Measurements from ENCODE around the gene RIOX2.

Gene RIOX2

GRCh38 chr3:97988784-97989568, 16.7 kb upstream of the RIOX2 start:
- DNase-seq, result no peak

DNA sequence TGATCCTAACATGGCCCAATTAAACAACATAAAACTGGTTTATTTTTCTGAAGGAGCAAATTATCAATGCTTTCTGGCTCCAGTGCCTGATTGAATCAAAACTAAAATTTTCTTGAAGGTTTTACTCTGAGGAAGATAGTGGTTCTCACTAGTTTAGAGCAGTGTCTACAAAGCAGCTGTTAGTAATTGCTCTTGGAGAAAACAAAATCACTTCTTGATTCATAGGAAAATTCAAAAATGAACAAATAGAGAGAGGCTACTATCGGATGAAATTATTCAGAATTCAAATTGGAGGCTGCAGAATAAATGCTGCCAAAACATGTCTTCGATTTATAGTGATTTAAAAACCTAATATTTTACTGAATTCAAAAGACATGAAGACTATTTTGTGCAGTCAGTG, 15.1 kb upstream of the RIOX2 start:
- DNase-seq, result no peak

- no peak for DNase-seq
These were observed 11.8 kb upstream of the RIOX2 start for GRCh38 chr3:97983933-97984491.

DNA sequence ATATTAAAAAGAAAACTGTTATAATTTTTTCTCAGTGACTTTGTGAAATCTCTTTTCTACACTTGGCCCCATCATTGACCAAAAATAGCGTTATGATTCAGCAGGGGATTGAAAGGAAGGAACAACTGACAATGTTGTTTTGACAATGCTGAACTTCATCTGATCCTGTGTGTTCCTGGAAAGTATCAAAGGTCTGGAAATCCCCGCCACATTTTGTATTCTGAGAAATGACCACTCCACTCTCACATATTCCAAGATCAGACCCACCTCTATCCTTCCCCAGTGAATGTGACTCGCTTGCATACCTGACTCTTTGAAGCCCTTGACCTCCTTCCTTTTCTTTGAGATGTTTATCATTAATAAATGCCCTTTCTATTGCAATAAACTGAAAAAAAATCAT, 9.7 kb upstream of the RIOX2 start:
- no peak for DNase-seq

GRCh38 chr3:97979610-97980009, 7.4 kb upstream of the RIOX2 start:
- DNase-seq, result no peak

DNA sequence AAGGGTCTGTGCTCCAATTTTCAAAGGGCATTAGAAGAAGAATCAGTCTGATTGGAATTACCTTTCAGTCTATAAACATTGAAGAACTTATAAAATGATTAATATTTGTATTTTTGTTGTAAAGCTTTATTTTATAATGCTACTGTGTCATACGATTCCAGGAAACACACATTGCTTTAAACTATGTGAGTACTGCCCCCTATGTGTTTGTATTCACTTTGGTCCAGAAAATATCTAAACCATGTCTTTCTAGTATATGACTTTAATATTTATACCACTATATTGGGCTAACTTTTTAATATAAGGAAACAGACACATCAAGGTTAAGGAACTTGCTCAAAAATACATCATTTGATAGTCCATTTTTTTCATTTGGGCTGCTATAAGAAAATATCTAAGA, 3.2 kb upstream of the RIOX2 start:
- no peak for DNase-seq

DNA sequence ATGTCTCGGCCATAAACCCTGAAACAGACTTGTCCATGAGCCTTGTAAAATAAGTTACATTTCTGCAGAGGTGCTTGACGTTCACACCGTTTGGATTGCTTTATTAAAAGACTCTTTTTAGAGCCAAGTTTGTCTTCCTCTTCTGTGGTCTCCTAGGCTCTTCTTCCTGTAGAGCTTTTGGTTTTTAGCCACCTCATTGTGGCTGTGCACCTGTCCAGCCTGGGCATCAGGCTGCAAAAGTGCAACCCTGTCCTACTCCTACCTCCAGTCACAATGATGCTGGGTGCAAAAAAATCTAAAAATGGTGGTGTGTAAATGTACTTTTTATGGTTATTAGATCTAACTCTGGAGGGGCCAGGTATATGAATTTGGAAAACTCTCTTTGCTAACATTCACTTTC, 2.8 kb upstream of the RIOX2 start:
- DNase-seq, result no peak

- DNase-seq, result no peak
These were observed 745 bp upstream of the RIOX2 start for GRCh38 chr3:97972976-97973375.

- no peak for DNase-seq
These were observed 1.1 kb downstream of the RIOX2 start for GRCh38 chr3:97970956-97971620.

DNA sequence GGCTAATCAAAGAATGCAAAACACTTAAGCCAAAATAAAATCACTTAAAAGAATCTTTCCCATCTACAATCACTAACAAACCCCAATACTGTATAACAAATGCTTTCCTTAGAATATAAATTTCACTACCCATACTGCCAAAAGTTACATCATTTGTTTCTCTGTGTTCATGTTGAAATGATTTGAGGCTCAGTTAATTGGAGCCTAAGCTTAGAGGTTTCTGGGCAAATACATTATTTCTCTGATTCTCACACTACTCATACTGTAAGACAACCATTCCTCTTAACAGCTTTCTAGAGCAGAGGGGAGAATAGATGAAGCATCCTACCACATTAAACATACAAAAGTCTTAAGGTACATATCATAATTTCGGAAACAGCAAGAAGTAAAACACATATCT, 2.1 kb downstream of the RIOX2 start:
- no peak for DNase-seq

DNA sequence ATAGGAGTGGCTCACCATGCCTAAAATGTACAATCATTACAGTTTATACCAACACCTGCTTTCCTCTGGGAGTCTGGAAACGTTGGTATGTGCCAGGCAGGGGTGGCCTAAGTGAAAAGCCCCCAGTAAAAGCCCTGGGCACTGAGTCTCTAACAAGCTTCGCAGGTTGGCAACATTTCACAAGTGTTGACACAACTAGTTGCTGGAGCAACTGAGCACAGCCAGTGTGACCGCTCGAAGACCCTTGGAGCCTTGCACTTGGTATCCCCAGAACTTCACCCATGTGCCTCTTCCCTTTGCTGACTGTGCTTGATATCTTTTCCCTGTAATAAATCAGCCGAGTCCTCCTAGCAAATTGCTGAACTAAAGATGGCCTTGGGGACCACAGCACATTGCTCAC, 2.7 kb downstream of the RIOX2 start:
- no peak for DNase-seq

DNA sequence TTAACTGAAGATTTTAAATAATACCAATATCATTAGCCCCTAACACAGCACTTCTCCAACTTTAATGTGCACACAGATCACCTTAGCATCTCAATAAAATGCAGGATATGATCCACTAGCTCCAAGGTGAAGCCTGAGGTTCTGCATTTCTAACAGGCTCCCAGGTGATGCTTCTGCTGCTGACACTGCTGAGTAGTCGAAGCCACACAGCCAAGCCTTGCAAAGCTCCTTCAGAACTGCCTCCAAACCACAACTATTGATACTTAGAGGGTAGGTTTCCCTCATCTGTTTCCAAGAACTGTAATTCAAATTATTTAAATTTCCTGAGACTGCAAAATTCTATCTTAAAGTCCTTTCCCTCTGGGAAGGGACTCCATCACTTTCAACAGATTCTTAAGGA, 3.9 kb downstream of the RIOX2 start:
- DNase-seq, result no peak

- no peak for DNase-seq
These were observed 4.3 kb downstream of the RIOX2 start for GRCh38 chr3:97967966-97968365.

DNA sequence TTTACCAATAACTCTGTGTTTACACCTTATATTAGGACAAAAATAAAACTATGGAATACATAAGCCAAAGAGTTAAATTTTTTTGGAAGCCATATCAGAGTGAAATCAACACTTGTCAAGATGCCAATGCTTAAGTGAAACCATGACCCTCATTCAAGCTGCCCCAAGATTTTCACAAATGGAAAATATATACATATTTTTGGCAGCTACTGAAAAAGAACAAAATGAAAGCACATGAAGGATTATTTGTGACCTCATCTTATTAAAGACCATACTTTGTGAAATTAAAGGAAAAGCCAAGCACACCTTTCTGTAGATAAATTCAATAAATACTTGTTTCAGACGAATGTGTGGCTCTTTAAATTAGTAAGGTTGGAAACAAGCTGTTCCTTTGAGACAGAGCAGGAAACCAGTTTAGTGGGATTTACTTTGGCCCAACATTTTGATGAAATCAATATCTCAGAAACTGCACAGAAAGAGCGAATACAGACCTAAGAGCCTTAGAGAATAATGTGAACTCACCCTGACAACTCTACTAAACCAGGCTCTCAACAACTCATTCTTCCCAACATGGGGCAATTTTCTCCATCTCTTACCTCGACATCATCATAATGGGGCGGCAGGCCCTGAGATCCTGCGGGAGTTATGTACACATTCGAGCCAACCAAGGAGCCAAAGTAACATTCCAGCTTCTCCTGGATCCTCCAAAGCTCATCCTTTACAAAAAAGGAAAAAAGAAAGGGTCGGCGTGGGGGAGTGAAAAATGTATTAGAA, 11.1 kb downstream of the RIOX2 start:
- no peak for DNase-seq

DNA sequence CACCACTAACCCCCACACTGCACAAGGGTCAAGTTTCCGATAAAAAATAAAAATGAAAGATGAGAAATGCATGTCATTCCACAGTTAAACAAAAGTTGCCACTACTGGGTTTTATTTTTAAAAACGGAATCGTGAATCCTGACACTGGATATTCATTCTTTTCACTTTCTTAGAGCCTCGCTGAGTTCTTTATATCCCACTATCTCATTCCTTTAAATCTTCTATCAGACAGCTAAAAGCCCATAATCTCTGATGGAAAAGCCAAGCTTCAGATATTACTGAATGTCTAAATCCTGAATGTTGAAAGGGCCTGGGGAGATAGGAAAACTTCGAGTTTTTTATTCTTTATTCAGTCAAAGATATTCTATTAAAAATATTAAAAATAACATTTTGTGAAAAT, 11.7 kb downstream of the RIOX2 start:
- no peak for DNase-seq

GRCh38 chr3:97959872-97960271, 12.4 kb downstream of the RIOX2 start:
- DNase-seq, result no peak

GRCh38 chr3:97958796-97959195, 13.4 kb downstream of the RIOX2 start:
- no peak for DNase-seq

- no peak for DNase-seq
These were observed 13.8 kb downstream of the RIOX2 start for GRCh38 chr3:97958396-97958795.

GRCh38 chr3:97957617-97958311, 14.5 kb downstream of the RIOX2 start:
- no peak for DNase-seq

DNA sequence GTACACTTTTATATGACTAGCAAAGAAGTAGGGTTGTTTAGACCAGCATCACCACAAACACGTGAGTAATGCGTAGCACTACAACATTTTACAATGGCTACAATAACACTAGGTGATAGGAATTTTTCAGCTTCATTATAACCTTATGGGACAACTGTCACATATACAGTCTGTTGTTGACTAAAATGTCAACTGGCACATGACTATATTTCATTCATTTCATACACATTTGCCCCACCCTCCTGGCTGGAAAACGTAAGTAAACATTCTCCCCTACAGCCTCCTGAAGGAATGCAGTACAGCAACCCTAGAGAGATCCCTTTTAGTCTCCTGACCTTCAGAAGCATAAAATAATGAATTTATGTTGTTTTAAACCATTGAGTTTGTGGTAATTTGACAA, 16.2 kb downstream of the RIOX2 start:
- DNase-seq, result no peak

DNA sequence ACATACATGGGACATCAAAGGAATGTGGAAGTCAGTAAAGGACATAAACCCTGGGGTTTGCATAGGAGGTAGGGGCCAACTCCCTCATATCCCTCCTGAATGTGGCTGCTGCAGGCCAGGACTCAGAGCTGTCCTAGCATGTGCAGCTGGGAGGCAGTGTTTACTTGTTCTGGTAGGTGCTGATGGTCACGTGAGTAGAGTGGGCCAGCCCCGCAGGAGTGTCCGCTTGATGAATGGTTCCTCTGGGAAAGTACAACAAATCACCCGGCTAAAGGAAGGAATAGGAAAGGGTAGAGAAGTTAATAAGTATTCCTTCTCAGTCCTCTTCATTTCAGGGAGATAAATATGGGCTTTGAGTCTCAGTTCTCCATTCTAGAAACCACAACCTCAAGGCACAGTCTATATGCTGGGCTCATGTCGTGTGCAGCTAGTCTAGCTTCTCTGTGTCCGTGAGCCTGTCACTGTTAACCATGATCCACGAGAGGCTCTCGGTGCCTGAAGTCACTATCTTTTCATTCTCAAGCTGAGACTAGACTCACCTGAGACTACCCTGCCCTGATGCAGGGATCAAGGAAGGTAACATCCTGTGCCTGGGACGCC, 17.9 kb downstream of the RIOX2 start:
- DNase-seq, result no peak

- no peak for DNase-seq
These were observed 19.4 kb downstream of the RIOX2 start for GRCh38 chr3:97952872-97953271.

DNA sequence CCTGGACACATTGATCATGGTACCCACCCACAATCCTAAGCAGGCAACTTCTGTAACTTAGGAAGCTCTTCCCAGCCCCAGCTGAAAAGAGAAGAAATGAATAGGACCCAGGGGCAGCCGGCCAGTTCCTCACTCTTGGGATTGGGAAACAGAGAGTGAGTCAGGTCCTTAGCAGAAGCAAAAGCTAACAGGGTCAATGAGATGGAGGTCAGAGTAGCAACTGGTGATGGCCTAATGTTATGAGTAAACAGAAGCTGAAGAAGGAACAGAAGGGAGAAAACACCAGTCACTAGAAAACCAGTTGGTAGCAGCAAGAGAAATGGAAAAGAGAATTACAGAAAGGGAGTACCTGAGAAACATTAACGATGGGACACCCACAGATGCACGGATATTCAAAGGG, 20.0 kb downstream of the RIOX2 start:
- DNase-seq, result no peak

Data from GF-D8 (cell line).